ENCODE data around the gene COL21A1.

The COL21A1 gene

DNA sequence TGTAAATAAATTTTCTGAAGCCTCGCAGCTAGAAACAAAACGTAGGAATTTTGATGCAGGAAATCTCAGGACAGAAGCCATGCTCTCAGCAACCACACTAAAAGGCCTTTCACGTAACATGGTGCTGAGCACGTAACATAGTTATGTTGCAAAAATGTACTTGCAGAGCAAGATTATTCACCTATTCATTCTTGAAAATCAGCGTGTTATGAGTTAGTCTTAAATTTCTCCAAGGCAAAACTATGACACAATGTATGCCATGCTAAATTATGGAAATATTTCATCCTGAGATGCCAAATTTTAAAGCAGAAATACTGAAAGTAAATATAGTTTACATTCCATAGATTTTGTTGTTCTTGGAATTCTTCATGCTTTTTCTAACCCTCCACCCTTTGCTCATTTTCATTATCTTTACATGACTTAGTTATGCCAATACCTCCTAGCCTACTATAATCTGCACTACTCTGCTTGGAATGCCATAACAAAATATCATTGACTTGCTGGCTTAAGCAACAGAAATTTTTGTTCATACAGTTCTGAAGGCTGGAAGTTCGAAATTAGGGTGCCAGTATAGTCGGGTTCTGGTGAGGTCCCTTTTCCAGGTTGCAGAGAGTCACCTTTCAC is 192.2 kb downstream of the COL21A1 start:
- Histone ChIP-seq H3K9ac (ENCODE audit: low read depth, low read length) (no peak overlapping the region), H3K79me2 (ENCODE audit: insufficient read depth, low read length) (no peaks in the 10 kb centered on the region), H3K4me3 (ENCODE audit: low read depth in 1 of 2, low read length in 2 of 2) (no peak overlapping the region), H4K20me1 (ENCODE audit: insufficient read depth, low read length) (no peaks in the 10 kb centered on the region), H3K36me3 (ENCODE audit: insufficient read depth, low read length) (no peaks in the 10 kb centered on the region), H3K9me3 (ENCODE audit: insufficient read depth, low read length, severe bottlenecking) (no peaks in the 10 kb centered on the region), H3K4me1 (ENCODE audit: insufficient read depth, low read length) (no peaks in the 10 kb centered on the region), H2AFZ (ENCODE audit: low read depth, low read length) (no peak overlapping the region), H3K27ac (ENCODE audit: low read length) (no peak overlapping the region), H3K4me2 (ENCODE audit: insufficient read depth, low read length) (no peak overlapping the region), H3K27me3 (ENCODE audit: insufficient read depth, low read length, poor library complexity) (no peaks in the 10 kb centered on the region)
- no peak for DNase-seq
- no peak for TF ChIP-seq EZH2 (IDR thresholded peaks at IDR 0.05; ENCODE audit: borderline replicate concordance, low read depth, low read length, severe bottlenecking)
- no peak for ATAC-seq (ENCODE audit: insufficient read depth, low read depth)

DNA sequence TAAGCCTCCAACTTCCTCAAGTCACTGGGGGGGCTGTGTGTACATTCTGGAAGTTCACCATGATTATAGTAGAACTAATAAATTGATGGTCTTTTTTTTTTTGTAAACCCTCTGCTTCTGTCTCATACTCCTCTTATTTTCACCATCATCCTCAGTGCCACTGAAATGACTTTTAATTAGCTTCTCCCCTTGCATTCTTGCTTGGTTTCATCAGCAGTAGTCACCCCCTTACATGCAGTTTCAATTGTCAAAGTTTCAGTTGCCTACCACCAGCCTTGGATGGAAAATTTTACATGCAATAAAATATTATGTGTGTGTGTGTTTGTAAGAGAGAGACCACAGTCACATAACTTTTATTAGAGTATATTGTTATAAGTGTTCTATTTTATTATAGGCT is 196.2 kb downstream of the COL21A1 start:
- Histone ChIP-seq H3K9ac (ENCODE audit: low read depth, low read length) (no peak overlapping the region), H3K27me3 (ENCODE audit: insufficient read depth, low read length, poor library complexity) (no peaks in the 10 kb centered on the region), H3K36me3 (ENCODE audit: insufficient read depth, low read length) (no peaks in the 10 kb centered on the region), H3K9me3 (ENCODE audit: insufficient read depth, low read length, severe bottlenecking) (no peaks in the 10 kb centered on the region), H3K4me2 (ENCODE audit: insufficient read depth, low read length) (no peak overlapping the region), H3K79me2 (ENCODE audit: insufficient read depth, low read length) (no peaks in the 10 kb centered on the region), H3K27ac (ENCODE audit: low read length) (no peak overlapping the region), H3K4me1 (ENCODE audit: insufficient read depth, low read length) (no peaks in the 10 kb centered on the region), H3K4me3 (ENCODE audit: low read depth in 1 of 2, low read length in 2 of 2) (no peak overlapping the region), H2AFZ (ENCODE audit: low read depth, low read length) (no peak overlapping the region), H4K20me1 (ENCODE audit: insufficient read depth, low read length) (no peaks in the 10 kb centered on the region)
- no peak for TF ChIP-seq EZH2 (IDR thresholded peaks at IDR 0.05; ENCODE audit: borderline replicate concordance, low read depth, low read length, severe bottlenecking)
- TF ChIP-seq, protein P1, sequence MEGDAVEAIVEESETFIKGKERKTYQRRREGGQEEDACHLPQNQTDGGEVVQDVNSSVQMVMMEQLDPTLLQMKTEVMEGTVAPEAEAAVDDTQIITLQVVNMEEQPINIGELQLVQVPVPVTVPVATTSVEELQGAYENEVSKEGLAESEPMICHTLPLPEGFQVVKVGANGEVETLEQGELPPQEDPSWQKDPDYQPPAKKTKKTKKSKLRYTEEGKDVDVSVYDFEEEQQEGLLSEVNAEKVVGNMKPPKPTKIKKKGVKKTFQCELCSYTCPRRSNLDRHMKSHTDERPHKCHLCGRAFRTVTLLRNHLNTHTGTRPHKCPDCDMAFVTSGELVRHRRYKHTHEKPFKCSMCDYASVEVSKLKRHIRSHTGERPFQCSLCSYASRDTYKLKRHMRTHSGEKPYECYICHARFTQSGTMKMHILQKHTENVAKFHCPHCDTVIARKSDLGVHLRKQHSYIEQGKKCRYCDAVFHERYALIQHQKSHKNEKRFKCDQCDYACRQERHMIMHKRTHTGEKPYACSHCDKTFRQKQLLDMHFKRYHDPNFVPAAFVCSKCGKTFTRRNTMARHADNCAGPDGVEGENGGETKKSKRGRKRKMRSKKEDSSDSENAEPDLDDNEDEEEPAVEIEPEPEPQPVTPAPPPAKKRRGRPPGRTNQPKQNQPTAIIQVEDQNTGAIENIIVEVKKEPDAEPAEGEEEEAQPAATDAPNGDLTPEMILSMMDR (IDR thresholded peaks at IDR 0.05; ENCODE audit: borderline replicate concordance, extremely low read depth, low read length, poor library complexity, severe bottlenecking) = no peak
- ATAC-seq (ENCODE audit: insufficient read depth, low read depth) = no peak
- no peak for DNase-seq

DNA sequence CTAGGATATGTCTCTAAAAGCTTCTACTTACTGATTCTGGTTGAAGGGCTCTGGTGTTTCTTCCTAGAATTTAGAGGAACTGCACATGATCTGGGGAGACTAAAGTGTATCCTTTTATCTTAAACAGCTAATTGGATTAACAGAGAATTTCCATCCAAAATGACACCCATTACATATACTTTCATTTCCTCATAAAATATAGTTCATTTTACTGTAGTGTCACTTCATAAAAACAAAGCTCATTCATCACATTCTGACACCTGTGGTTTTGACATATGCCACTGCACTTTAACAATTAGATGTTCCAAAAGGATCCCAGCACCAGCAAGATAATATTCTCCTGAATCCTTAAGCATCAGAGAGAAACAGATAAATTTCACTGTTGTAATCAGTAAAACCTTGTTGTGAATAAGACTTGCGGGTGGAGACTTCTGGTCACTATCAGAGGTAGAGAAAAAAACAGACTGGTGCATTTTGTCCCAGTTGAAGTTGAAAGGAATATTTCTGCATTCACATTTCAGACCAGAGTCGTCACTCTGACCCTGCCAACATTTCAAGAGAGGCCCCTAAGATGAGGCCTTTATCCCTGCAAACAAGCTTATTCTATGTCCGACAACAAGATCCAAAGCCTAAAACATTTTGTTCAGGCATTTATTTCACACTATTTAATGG is 196.7 kb downstream of the COL21A1 start:
- ATAC-seq (ENCODE audit: insufficient read depth, low read depth) (no peak), DNase-seq (no peak)
- Histone ChIP-seq H3K79me2 (ENCODE audit: insufficient read depth, low read length) (no peaks in the 10 kb centered on the region), H3K27me3 (ENCODE audit: insufficient read depth, low read length, poor library complexity) (no peaks in the 10 kb centered on the region), H2AFZ (ENCODE audit: low read depth, low read length) (no peak overlapping the region), H3K4me3 (ENCODE audit: low read depth in 1 of 2, low read length in 2 of 2) (no peak overlapping the region), H3K9me3 (ENCODE audit: insufficient read depth, low read length, severe bottlenecking) (no peaks in the 10 kb centered on the region), H3K36me3 (ENCODE audit: insufficient read depth, low read length) (no peaks in the 10 kb centered on the region), H3K27ac (ENCODE audit: low read length) (no peak overlapping the region), H3K9ac (ENCODE audit: low read depth, low read length) (no peak overlapping the region), H4K20me1 (ENCODE audit: insufficient read depth, low read length) (no peaks in the 10 kb centered on the region), H3K4me2 (ENCODE audit: insufficient read depth, low read length) (no peak overlapping the region), H3K4me1 (ENCODE audit: insufficient read depth, low read length) (no peaks in the 10 kb centered on the region)
- TF ChIP-seq EZH2 (IDR thresholded peaks at IDR 0.05; ENCODE audit: borderline replicate concordance, low read depth, low read length, severe bottlenecking) = no peak
- TF ChIP-seq, protein P1 (IDR thresholded peaks at IDR 0.05; ENCODE audit: borderline replicate concordance, extremely low read depth, low read length, poor library complexity, severe bottlenecking) = no peak

DNA sequence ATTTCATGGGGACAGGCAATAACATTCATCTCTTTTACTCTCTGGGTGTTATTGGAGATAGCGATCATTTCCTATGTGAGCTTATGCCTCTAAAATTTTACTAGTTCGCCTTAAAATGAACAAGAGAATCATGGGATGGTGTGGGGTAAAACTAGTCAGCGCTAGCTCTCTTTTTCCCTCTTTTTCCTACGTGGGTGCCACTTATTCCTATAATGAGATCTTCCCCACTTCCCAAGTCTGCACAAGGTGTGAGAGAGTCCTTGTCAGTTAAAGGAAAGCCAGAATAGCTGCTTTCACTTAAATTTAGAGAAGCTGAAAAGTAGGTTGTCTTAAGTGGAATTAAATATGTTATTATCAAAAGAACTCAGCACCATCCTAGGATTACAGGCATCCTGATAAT is 198.8 kb downstream of the COL21A1 start:
- H3K9me3 ChIP-seq (ENCODE audit: insufficient read depth, low read length, severe bottlenecking) = no peaks in the 10 kb centered on the region
- H3K36me3 ChIP-seq (ENCODE audit: insufficient read depth, low read length) = no peaks in the 10 kb centered on the region
- no peak overlapping the region for H3K27ac ChIP-seq (ENCODE audit: low read length)
- H2AFZ ChIP-seq (ENCODE audit: low read depth, low read length) = no peak overlapping the region
- TF ChIP-seq EZH2 (IDR thresholded peaks at IDR 0.05; ENCODE audit: borderline replicate concordance, low read depth, low read length, severe bottlenecking) = no peak
- TF ChIP-seq, protein P1 (IDR thresholded peaks at IDR 0.05; ENCODE audit: borderline replicate concordance, extremely low read depth, low read length, poor library complexity, severe bottlenecking) = no peak
- DNase-seq = no peak
- no peaks in the 10 kb centered on the region for H4K20me1 ChIP-seq (ENCODE audit: insufficient read depth, low read length)
- H3K79me2 ChIP-seq (ENCODE audit: insufficient read depth, low read length) = no peaks in the 10 kb centered on the region
- H3K9ac ChIP-seq (ENCODE audit: low read depth, low read length) = no peak overlapping the region
- no peaks in the 10 kb centered on the region for H3K4me1 ChIP-seq (ENCODE audit: insufficient read depth, low read length)
- no peaks in the 10 kb centered on the region for H3K27me3 ChIP-seq (ENCODE audit: insufficient read depth, low read length, poor library complexity)
- no peak overlapping the region for H3K4me3 ChIP-seq (ENCODE audit: low read depth in 1 of 2, low read length in 2 of 2)
- no peak for ATAC-seq (ENCODE audit: insufficient read depth, low read depth)
- H3K4me2 ChIP-seq (ENCODE audit: insufficient read depth, low read length) = no peak overlapping the region

All from DND-41 (cell line).